ENCODE data around the gene PPM1L.

GRCh38 chr3:160735826-160736225 lies 20.2 kb upstream of the PPM1L start:
- TF ChIP-seq ZNF70 (CRISPR knock-in tag; IDR thresholded peaks at IDR 0.05) (no peak), PATZ1 (CRISPR knock-in tag; IDR thresholded peaks at IDR 0.05; ENCODE audit: borderline replicate concordance) (no peak), GLIS3 (CRISPR knock-in tag; IDR thresholded peaks at IDR 0.05) (no peak), CSDC2 (CRISPR knock-in tag; IDR thresholded peaks at IDR 0.05) (no peak), OSR1 (CRISPR knock-in tag; IDR thresholded peaks at IDR 0.05) (no peak), CREB5 (CRISPR knock-in tag; IDR thresholded peaks at IDR 0.05; ENCODE audit: low read depth) (no peak), TSHZ2 (CRISPR knock-in tag; IDR thresholded peaks at IDR 0.05) (no peak), ZFP30 (CRISPR knock-in tag; IDR thresholded peaks at IDR 0.05) (no peak), TOX (CRISPR knock-in tag; IDR thresholded peaks at IDR 0.05; ENCODE audit: borderline replicate concordance) (no peak), RARB (CRISPR knock-in tag; IDR thresholded peaks at IDR 0.05) (no peak)

All from SK-N-SH treated with all-trans-retinoic acid at 6 μM for 48 hours (cell line).